SH-SY5Y (cell line): ENCODE results near the gene ZNF76.

ENCODE experiments used
- GATA2 ChIP-seq: IDR thresholded peaks from 2 replicates; pipeline ENCODE4 v1.6.1; 2011; ENCODE audit warnings: mild to moderate bottlenecking, low read depth, low read length
- GATA3 ChIP-seq: IDR thresholded peaks from 2 replicates; pipeline ENCODE4 v1.6.1; 2011; ENCODE audit warnings: low read depth, mild to moderate bottlenecking, low read length, moderate library complexity

- no peak for TF ChIP-seq GATA2
- TF ChIP-seq GATA3 = no peak
These were observed 39.7 kb upstream of the ZNF76 start for GRCh38 chr6:35219683-35220326.
